AG09319 (cell line): Measurements from ENCODE around the gene SIL1.

ENCODE experiments used
- DNase-seq: peaks from one replicate; pipeline ENCODE4 v3.0.0-alpha.2; 2010; ENCODE audit warnings: low read depth; ENCODE audit errors: extremely low read depth
- CTCF ChIP-seq: IDR thresholded peaks from 2 replicates; pipeline ENCODE4 v1.5.1; 2011; ENCODE audit warnings: low read depth, mild to moderate bottlenecking, inconsistent platforms, low read length, moderate library complexity

The SIL1 gene

DNA sequence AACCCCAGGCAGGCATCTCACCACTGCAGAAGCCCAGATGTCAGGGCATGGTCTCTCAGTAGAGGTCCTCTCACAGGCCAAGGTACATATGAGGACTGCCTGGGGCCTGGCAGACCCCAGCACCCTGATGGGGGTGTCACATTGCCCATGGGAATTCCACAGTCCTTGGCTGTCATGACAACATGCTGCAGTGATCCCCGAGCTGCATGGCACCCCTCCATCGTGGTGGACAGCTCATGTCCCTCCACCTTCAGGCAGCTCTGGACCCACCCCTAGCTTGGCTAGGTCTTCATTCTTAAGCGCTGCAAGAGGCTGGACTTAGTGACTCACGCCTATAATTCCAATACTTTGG, 249.0 kb downstream of the SIL1 start:
- no peak for DNase-seq
- no peak for TF ChIP-seq CTCF

DNA sequence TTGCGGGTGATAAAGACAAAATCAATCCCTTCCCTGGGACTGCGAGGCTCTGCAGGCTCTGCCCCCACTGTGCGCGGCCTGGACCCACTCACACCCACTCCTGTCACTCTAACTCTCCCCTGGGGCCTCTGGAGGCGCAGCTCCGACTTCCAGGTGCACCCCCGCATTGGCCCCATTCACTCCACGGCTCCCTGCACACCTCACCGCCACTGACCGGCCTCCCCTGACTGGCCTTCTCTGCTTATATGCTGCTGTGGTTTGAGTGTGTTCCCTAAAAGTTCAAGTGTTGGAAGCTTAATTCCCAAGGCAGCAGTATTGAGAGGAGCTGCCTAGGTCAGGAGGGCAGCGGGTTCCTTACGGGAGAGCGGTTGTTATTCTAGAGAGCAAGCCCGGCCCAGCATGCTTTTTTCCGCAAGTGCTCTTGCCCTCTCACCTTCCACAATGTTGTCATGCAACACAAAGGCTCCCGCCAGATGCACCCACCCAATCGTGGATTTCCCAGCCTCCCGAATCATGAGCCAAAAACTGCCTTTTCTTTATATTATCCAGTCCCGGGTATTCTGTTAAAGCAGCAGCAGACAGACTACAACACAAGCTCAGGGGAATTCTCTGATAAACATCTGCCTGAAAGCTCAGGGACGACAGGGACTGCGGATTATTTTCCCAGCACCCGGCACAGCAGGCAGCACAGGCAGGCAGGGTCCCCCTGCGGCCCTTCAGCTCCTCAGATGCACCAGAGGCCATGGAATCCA, 249.5 kb downstream of the SIL1 start:
- DNase-seq, result no peak
- TF ChIP-seq CTCF, result no peak

GRCh38 chr5:138947780-138948179, 250.4 kb downstream of the SIL1 start:
- no peak for TF ChIP-seq CTCF
- DNase-seq, result no peak

DNA sequence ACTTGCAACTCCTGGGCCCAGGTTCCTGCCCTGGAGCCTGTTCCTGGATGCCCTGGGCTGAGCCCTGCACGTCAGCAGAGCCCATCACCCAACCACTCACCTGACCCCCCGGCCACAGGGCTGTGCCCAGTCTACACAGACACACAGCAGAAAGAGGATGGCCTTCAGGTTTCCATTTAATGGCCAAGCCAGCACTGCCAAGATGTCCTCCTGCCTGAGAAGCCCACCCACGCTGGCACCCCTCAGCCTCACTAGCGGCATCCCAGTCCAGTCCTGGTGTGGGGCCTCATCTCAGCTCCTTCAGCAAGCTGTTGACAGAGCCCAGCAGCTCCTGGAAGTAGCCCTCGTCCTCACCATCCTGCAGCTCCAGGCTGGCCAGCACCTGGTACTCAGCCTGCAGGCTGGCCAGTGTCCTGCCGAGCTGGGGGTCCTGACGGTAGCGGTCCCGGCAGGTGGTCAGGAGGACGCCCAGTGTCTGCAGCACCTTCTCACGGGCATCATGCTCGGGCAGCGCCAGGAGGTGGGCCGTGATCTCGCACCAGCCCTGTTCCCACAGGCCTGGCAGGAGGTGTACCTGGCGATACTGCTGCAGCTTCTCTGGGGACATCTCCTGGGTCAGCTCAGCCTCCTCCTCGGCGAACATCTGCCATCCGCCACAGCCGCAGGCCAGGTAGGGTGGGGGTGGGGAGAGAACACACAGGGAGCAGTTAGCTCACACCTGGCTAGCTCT, 251.2 kb downstream of the SIL1 start:
- no peak for DNase-seq
- TF ChIP-seq CTCF, result no peak

DNA sequence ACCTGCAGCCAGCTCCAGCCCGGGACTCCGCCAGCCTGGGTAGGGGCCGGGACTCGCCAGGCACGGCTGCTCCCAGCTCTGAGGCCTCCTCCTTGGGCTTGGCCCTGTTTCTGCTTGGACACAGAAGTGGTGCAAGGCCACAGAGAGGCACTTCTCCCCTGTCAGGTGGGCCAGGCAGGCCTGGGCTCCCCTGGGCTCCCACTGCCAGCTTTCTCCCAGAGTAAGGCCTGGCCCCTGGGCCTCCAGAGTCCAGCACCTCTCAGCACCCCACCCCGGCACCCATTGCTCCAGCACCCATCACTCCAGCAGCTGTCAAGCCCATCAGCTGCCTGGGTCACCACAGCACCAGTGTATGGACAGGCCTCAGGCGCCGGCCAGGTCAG, 251.9 kb downstream of the SIL1 start:
- TF ChIP-seq CTCF, result no peak
- no peak for DNase-seq

- no peak for DNase-seq
- TF ChIP-seq CTCF, result no peak
These were observed 252.5 kb downstream of the SIL1 start for GRCh38 chr5:138945421-138946240.
